WTC11 (cell line): ENCODE data around the gene CAMK2B. TPM values are rescaled to one million over a fixed set of nuclear protein-coding genes. Genes with fewer than 3 reads are reported as not detected.

Experiments used
- ATAC-seq: fragments of 200-7000 bp; cut with Tn5 transposase; 2 replicates; pipeline ENCODE4 v1.10.0; 2021; ENCODE audit warnings: mild to moderate bottlenecking, moderate library complexity
- CTCF ChIA-PET: fragments of 300-600 bp; sonication (Branson Sonifier 250); formaldehyde crosslinking; loops from one replicate; lab custom pipeline; 2021; ENCODE audit warnings: antibody characterized with exemption; lab: Charles Lee
- POLR2A ChIA-PET: fragments of 350-600 bp; sonication (Branson Sonifier 250); formaldehyde crosslinking; loops from one replicate; lab custom pipeline; 2021; ENCODE audit warnings: antibody characterized with exemption; lab: Charles Lee
- DNase-seq: peaks from one replicate; pipeline ENCODE4 v3.0.0; 2021; ENCODE audit warnings: low spot score
- H3K27ac Mint-ChIP-seq: 2 replicates; pipeline ENCODE4 v1.8.0; 2021; ENCODE audit warnings: mixed read lengths
- H3K27me3 Mint-ChIP-seq: 2 replicates; pipeline ENCODE4 v1.8.0; 2021; ENCODE audit warnings: low read depth, mild to moderate bottlenecking, moderate library complexity, mixed read lengths
- H3K36me3 Mint-ChIP-seq: 2 replicates; pipeline ENCODE4 v1.8.0; 2021; ENCODE audit warnings: mixed read lengths
- H3K4me1 Mint-ChIP-seq: 2 replicates; pipeline ENCODE4 v1.8.0; 2022; ENCODE audit warnings: mixed read lengths
- H3K4me3 Mint-ChIP-seq: 2 replicates; pipeline ENCODE4 v1.8.0; 2021; ENCODE audit warnings: mild to moderate bottlenecking, moderate library complexity, mixed read lengths
- H3K9me3 Mint-ChIP-seq: 2 replicates; pipeline ENCODE4 v1.8.0; 2021; ENCODE audit warnings: mixed read lengths
- TCF7 ChIP-seq: sonication (generic); formaldehyde crosslinking; IDR thresholded peaks from 2 replicates; pipeline ENCODE4 v1.8.0; 2022; ENCODE audit warnings: mild to moderate bottlenecking, low read depth, missing genetic modification reagents, moderate library complexity
- ZNF423 ChIP-seq: fragments of 250-450 bp; sonication (Bioruptor Pico); IDR thresholded peaks from 2 replicates; pipeline ENCODE4 v2.1.2; 2022; ENCODE audit warnings: mild to moderate bottlenecking, moderate library complexity
- total RNA-seq: library from RNA; stranded (reverse); gene quantifications from 3 replicates; pipeline ENCODE4 v1.2.3, GENCODE V29; 2021
- TF ChIP-seq, protein P1 (sequence below): sonication (generic); formaldehyde crosslinking; IDR thresholded peaks from 2 replicates; pipeline ENCODE4 v1.8.0; 2022; ENCODE audit warnings: mild to moderate bottlenecking, missing genetic modification reagents
- TF ChIP-seq, protein P2 (sequence below): sonication (generic); formaldehyde crosslinking; IDR thresholded peaks from 2 replicates; pipeline ENCODE4 v1.8.0; 2022; ENCODE audit warnings: mild to moderate bottlenecking, missing genetic modification reagents
- TF ChIP-seq, protein P3 (sequence below): sonication (generic); formaldehyde crosslinking; IDR thresholded peaks from 2 replicates; pipeline ENCODE4 v1.8.1; 2023; ENCODE audit warnings: mild to moderate bottlenecking, missing genetic modification reagents, borderline replicate concordance
- TF ChIP-seq, protein P4 (sequence below): fragments of 250-450 bp; sonication (Bioruptor Pico); IDR thresholded peaks from 2 replicates; pipeline ENCODE4 v1.8.0; 2021; ENCODE audit warnings: mild to moderate bottlenecking
- TF ChIP-seq, protein P5 (sequence below): sonication (generic); formaldehyde crosslinking; IDR thresholded peaks from 2 replicates; pipeline ENCODE4 v1.8.1; 2022; ENCODE audit warnings: low read depth, mild to moderate bottlenecking, moderate library complexity, missing genetic modification reagents, borderline replicate concordance
- TF ChIP-seq, protein P6 (sequence below): sonication (generic); formaldehyde crosslinking; IDR thresholded peaks from 2 replicates; pipeline ENCODE4 v1.8.0; 2022; ENCODE audit warnings: missing genetic modification reagents

The CAMK2B gene
- total RNA-seq, 1 experiment from 2014 or later = 0.44 TPM

DNA sequence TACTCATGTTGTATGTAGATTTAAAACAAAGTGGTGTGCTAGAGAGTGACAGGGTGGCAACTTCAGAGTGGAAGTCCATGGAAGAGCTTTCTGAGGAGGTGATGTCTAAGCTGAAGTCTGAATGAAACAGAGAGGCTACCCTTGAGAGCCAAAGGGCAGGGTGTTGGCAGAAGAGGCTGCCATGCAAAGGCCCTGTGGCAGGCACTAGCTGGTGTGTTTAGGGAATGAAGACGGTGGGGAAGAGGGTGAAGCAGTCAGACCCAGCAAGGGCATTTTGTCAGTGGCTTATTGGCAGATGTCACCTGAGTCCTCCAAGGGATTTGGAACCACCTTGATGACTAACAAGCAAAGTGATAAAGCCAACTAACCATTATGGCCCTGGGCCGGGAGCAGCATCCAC is 3.7 kb upstream of the CAMK2B start (continued):
- TF ChIP-seq, protein P1, sequence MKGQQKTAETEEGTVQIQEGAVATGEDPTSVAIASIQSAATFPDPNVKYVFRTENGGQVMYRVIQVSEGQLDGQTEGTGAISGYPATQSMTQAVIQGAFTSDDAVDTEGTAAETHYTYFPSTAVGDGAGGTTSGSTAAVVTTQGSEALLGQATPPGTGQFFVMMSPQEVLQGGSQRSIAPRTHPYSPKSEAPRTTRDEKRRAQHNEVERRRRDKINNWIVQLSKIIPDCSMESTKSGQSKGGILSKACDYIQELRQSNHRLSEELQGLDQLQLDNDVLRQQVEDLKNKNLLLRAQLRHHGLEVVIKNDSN = no peak
- TF ChIP-seq, protein P2, sequence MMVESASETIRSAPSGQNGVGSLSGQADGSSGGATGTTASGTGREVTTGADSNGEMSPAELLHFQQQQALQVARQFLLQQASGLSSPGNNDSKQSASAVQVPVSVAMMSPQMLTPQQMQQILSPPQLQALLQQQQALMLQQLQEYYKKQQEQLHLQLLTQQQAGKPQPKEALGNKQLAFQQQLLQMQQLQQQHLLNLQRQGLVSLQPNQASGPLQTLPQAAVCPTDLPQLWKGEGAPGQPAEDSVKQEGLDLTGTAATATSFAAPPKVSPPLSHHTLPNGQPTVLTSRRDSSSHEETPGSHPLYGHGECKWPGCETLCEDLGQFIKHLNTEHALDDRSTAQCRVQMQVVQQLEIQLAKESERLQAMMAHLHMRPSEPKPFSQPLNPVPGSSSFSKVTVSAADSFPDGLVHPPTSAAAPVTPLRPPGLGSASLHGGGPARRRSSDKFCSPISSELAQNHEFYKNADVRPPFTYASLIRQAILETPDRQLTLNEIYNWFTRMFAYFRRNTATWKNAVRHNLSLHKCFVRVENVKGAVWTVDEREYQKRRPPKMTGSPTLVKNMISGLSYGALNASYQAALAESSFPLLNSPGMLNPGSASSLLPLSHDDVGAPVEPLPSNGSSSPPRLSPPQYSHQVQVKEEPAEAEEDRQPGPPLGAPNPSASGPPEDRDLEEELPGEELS (CRISPR knock-in tag) = no peak
- TF ChIP-seq, protein P3, sequence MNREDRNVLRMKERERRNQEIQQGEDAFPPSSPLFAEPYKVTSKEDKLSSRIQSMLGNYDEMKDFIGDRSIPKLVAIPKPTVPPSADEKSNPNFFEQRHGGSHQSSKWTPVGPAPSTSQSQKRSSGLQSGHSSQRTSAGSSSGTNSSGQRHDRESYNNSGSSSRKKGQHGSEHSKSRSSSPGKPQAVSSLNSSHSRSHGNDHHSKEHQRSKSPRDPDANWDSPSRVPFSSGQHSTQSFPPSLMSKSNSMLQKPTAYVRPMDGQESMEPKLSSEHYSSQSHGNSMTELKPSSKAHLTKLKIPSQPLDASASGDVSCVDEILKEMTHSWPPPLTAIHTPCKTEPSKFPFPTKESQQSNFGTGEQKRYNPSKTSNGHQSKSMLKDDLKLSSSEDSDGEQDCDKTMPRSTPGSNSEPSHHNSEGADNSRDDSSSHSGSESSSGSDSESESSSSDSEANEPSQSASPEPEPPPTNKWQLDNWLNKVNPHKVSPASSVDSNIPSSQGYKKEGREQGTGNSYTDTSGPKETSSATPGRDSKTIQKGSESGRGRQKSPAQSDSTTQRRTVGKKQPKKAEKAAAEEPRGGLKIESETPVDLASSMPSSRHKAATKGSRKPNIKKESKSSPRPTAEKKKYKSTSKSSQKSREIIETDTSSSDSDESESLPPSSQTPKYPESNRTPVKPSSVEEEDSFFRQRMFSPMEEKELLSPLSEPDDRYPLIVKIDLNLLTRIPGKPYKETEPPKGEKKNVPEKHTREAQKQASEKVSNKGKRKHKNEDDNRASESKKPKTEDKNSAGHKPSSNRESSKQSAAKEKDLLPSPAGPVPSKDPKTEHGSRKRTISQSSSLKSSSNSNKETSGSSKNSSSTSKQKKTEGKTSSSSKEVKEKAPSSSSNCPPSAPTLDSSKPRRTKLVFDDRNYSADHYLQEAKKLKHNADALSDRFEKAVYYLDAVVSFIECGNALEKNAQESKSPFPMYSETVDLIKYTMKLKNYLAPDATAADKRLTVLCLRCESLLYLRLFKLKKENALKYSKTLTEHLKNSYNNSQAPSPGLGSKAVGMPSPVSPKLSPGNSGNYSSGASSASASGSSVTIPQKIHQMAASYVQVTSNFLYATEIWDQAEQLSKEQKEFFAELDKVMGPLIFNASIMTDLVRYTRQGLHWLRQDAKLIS (CRISPR knock-in tag) = no peak
- TF ChIP-seq TCF7 (CRISPR knock-in tag) = no peak

DNA sequence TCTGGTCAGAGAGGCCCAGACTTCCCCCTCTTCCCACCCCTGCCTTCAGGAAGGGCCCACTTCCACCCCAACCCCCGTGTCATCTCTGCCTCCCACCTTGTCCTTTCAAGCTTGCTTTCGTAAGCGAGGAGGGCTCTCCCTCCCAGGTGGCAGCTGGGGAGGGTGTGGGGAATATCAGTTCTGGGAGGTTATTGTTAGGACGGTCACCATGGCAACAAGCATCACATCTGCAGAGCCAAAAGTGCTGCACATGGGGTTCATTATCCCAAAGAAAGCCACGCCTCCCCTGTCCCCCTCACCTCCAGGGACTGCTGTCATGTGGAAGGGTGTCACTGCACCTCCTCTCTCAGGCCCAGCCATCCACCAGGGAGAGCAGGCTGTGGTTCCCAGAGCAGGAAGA is 2.6 kb upstream of the CAMK2B start:
- no peak for ATAC-seq
- TF ChIP-seq, protein P4, sequence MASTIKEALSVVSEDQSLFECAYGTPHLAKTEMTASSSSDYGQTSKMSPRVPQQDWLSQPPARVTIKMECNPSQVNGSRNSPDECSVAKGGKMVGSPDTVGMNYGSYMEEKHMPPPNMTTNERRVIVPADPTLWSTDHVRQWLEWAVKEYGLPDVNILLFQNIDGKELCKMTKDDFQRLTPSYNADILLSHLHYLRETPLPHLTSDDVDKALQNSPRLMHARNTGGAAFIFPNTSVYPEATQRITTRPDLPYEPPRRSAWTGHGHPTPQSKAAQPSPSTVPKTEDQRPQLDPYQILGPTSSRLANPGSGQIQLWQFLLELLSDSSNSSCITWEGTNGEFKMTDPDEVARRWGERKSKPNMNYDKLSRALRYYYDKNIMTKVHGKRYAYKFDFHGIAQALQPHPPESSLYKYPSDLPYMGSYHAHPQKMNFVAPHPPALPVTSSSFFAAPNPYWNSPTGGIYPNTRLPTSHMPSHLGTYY (CRISPR knock-in tag) = no peak
- TF ChIP-seq TCF7 (CRISPR knock-in tag) (no peak), ZNF423 (CRISPR knock-in tag) (no peak)
- TF ChIP-seq, protein P5, sequence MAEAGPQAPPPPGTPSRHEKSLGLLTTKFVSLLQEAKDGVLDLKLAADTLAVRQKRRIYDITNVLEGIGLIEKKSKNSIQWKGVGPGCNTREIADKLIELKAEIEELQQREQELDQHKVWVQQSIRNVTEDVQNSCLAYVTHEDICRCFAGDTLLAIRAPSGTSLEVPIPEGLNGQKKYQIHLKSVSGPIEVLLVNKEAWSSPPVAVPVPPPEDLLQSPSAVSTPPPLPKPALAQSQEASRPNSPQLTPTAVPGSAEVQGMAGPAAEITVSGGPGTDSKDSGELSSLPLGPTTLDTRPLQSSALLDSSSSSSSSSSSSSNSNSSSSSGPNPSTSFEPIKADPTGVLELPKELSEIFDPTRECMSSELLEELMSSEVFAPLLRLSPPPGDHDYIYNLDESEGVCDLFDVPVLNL (CRISPR knock-in tag) = no peak
- peaks cover 51% of the 10 kb centered on the region for H3K27me3 Mint-ChIP-seq
- no peak overlapping the region for H3K27ac Mint-ChIP-seq
- H3K4me3 Mint-ChIP-seq = no peak overlapping the region
- peaks cover 6% of the 10 kb centered on the region; the same call in 1 of the 2 replicates for H3K9me3 Mint-ChIP-seq
- DNase-seq = no peak
- ChIA-PET CTCF (interaction anchor here (0.5 to 1.8 kb wide), 3 partner anchors 20 to 87 kb away, joined by 4 to 9 read pairs (median 5); no protein-coding TSS in a partner anchor), POLR2A (no interaction called here)
- H3K36me3 Mint-ChIP-seq = no peaks in the 10 kb centered on the region
- peaks cover 17% of the 10 kb centered on the region for H3K4me1 Mint-ChIP-seq

DNA sequence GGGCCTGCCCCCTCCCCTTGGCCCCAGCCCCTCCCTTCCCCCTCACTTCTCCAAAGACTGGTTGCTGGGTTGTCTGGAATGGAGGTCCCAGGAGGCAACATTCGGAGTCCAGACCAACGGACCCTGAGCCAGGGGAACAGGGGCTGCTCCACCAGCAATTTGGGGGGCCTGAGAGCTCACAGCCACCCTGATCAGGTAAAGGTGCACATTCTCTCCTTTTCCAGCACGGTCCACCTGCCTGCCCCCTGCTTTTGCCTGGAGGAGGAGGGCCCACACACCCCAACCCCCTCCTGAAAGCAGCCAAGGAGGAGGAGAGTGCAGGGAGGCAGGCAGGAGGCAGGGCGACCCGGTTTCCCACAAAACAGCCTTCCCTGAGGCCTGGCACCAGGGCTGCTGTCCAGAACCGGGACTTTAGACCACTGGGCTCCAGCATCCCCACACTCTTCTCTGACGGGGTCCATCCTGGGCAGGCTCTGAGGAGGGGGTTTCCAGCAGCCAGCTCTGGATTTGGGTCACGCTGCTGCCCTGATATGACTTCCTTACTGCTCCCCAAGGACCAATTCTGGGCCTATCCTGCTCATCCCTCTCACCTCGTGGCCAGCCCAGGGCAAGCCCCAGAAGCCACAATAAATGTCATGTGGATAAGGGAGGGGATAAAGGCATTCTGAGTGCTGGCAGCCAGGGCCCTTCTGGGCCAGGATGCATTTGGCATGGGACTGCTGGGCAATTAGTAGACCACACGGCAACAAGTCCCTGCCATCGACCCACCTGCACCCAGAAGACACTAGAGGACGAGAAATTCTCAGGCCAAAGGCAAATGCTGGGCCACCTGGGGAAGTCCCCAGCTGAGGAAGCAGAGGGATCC is 1.1 kb upstream of the CAMK2B start:
- Mint-ChIP-seq H3K9me3 (peaks cover 6% of the 10 kb centered on the region; the same call in 1 of the 2 replicates), H3K27me3 (peaks cover 64% of the 10 kb centered on the region), H3K4me1 (peaks cover 17% of the 10 kb centered on the region), H3K4me3 (peak overlapping the region; percentile 88), H3K36me3 (no peaks in the 10 kb centered on the region), H3K27ac (no peak overlapping the region)
- ATAC-seq (peak; percentile 11), DNase-seq (no peak)
- TF ChIP-seq, protein P6, sequence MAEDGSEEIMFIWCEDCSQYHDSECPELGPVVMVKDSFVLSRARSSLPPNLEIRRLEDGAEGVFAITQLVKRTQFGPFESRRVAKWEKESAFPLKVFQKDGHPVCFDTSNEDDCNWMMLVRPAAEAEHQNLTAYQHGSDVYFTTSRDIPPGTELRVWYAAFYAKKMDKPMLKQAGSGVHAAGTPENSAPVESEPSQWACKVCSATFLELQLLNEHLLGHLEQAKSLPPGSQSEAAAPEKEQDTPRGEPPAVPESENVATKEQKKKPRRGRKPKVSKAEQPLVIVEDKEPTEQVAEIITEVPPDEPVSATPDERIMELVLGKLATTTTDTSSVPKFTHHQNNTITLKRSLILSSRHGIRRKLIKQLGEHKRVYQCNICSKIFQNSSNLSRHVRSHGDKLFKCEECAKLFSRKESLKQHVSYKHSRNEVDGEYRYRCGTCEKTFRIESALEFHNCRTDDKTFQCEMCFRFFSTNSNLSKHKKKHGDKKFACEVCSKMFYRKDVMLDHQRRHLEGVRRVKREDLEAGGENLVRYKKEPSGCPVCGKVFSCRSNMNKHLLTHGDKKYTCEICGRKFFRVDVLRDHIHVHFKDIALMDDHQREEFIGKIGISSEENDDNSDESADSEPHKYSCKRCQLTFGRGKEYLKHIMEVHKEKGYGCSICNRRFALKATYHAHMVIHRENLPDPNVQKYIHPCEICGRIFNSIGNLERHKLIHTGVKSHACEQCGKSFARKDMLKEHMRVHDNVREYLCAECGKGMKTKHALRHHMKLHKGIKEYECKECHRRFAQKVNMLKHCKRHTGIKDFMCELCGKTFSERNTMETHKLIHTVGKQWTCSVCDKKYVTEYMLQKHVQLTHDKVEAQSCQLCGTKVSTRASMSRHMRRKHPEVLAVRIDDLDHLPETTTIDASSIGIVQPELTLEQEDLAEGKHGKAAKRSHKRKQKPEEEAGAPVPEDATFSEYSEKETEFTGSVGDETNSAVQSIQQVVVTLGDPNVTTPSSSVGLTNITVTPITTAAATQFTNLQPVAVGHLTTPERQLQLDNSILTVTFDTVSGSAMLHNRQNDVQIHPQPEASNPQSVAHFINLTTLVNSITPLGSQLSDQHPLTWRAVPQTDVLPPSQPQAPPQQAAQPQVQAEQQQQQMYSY (CRISPR knock-in tag) = peak; percentile 48; the same call in 1 of the 2 replicates
- TF ChIP-seq, protein P5 (CRISPR knock-in tag) = no peak
- CTCF ChIA-PET = interaction anchor here (1.4 to 1.8 kb wide), 2 partner anchors 22 to 86 kb away, joined by 4 to 9 read pairs; no protein-coding TSS in a partner anchor
- POLR2A ChIA-PET = no interaction called here
